CD4-positive, alpha-beta T cell treated with Interleukin-15 for 1 hour (primary cell): Measurements from ENCODE around the gene TTC33.
"Not testable (repeated sequence)": the region's sequence is repeated elsewhere in the genome, so short reads cannot be mapped to it uniquely, and the experiment has no call there.

Experiments used
- DNase-seq: peaks from one replicate; pipeline ENCODE4 v3.0.0-alpha.2; 2020

TTC33 gene

DNA sequence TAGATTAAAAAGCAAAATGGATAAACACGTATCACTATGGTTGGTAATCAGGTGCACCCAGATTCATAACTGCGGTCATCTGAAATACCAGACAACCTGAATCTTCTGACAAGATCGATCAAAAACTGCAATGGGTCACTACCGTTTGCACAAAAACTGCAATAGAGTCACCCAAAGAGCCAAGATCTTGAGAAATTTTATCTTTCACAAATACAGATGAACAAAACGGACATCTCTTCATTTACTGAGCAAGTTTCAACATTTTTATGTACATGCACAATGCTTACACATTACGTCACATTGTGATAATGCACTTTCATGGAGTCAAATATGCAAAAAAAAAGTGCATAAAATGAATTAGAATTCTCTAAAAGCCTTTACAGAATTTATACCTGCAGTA lies 23.8 kb upstream of the TTC33 start:
- DNase-seq: no peak

DNA sequence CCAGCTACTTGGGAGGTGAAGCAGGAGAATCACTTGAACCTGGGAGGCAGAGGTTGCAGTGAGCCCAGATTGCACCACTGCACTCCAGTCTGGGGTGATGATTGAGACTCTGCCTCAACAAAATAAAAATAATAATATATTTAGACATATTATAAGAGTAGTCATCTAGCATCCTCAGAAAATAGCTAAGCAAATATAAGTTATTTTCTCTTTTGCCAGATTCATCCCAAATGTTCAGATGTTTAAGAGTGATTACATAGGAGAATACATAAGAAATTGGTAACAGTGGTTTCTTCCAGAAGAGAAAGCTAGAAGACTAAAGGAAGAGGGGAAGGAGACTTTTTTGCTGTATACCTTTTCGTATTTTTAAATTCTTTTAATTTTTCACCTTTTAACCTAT lies 22.4 kb upstream of the TTC33 start:
- DNase-seq: no peak

DNA sequence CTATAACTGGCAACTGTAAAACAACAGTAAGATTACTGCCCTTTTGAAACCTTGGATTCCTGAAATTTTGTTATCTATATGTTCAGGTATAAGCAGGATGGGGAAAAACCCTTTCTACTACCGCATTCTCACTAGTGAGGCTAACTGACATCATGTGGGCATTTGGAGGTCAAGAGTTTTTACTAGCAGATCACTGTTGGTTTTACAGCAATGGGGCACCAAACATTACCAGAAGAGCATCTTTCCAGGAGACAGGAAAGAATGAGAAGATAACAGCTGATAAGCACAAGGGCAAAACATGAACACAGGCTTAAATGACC lies 20.9 kb upstream of the TTC33 start:
- DNase-seq: no peak

DNA sequence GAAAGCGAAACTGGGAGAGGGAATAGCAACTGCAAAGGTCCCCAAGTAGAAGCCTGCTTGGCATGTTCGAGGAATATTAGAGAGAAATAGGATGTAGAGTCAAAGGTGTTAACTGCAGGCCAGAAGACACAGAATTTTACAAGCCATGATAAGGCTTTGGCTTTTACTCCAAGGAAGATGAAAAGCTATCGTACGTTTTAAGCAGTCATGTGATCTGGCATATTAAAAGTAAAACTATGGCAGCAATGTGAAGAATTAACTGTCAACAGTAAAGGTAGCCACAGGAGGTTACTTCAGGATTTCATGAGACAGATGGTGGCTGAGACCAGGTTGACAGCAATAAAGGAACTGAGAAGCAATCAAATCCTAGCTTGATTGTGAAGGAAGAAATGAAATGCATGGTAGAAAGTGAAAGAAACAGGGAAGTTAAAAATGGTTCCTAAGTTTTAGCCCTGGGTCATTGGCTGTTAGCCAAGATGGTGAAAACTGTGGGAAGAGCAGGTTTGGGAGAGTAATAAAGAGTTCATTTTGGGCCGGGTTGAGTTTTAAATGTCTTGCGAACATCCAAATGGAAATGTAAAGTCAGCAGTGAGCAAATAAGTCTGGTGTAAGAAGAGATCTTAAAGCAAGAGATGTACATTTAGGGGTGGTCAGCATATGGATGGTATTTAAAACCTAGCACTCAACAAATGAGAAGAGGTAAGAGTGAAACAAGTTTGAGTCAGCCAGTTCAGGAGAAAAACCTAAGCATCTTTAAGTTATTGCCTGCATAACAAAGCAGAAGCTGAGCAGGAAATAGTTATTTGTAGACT lies 20.3 kb upstream of the TTC33 start:
- DNase-seq: no peak

DNA sequence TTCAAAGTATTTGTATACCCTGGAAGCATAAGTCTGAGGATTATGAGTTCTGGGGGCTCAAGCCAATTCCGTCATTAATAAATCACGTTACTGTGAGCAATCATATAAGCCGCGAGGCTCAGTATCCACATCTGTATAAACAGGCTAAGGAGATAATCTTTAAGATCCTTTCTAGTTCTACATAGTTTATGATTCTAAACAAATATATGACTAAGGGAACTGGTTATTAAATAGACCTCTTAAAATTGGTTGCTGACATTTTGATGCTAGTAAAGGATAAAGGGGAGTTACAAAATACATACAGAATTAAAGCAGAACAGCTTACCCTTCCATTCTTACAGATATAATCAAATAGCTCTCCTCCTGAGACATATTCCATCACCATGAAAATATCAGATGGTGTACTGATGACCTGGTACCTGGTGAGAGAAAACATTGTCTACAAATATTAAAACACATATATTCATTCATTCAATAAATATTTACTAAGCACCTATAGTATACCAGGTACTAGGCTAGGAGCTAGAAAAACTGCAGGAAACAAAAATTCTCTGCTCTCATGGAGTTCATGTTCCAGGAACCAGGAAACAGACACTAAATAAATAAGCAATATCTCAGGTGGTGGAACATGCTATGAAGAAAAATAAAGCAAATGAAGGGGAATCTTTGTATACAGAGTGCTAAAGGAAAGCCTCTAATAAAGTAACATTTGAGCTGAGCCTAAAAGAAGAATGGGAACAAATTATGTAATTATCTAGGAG lies 19.5 kb upstream of the TTC33 start:
- DNase-seq: no peak

DNA sequence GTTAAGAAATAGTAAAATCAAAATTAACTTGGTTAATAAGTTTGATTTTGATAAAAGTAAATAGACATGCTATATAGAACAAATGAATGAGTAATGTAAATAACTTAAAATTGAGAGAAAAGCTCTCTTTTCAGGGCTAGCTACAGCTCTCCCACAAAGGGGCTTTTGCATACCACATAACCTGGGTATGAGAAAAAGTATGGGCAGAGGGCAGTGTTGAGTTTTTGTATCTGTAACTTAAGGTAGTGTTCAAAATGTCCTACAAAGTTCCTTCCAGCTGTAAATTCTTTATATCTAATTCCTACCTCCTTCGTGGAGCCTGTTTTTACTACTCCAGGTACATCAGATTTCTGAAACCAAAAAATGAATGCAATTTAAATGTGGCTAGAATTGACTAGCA lies 18.9 kb upstream of the TTC33 start:
- no peak for DNase-seq

DNA sequence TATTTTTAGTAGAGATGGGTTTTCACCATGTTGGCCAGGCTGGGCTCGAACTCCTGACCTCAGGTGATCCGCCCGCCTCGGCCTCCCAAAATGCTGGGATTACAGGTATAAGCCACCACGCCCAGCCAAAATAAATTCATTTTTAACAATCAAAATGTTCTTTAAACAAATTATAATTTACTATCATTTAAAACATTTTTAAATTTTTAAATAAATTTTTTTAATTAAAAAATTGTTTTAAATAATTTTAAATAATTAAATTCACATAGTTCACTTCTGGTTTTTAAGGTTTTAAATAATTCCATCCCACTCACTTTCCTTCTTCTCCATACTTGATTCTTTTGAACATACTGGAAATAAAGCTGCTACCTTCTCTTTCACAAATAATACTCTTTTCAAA lies 15.0 kb upstream of the TTC33 start:
- no peak for DNase-seq

DNA sequence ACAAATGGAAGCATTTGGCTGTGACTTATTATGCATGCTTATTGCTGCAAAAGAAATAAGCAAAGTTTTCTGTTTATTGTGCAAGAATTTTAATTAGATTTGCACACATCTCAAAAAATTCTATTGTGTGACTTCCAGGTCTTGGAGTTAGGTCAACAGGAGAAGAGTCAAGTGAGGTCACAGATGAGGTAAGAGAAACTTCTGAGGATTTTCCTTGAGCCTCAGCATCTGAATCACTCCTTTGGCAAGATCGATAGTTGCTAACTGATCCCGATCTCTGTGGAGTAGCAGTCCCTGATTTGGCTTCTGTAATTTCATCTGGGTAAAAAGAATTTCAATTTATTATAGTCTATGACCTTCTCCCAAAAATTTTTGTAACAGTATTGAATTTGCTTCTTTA lies 6.9 kb upstream of the TTC33 start:
- DNase-seq: no peak

DNA sequence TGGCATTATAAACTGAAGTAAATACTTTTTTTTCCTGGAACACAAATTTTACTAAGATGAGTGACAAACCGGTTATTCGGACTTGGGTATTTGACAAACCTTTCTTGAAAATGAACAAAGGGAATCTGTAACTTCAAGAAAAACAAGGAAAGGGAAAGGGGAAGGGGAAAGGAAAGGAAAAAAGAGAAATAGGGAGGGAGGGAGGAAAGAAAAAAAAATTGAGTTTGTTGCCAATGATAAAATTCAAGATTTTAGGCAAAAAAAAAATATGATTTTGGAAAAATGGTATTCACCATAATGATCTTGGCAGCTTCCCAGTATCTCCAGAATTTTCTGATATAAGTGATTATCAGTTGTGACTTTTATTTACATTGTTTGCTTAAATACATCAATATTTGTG lies 1.6 kb upstream of the TTC33 start:
- no peak for DNase-seq

DNA sequence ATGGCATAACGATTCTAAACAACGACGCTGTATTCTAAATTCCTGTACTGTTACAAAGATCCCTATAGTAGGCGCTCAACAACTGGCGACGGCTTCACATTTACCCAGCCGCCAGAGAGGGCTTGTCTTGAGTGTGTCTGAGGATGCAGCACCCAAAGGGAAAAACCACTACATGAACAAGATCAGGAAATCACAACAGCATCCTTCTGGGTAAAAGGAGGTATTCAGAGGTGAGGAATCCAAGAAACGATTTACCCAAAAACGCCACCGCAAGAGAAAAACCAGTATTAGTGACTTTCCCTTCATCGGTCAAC lies 711 bp downstream of the TTC33 start:
- DNase-seq: peak; percentile 71

DNA sequence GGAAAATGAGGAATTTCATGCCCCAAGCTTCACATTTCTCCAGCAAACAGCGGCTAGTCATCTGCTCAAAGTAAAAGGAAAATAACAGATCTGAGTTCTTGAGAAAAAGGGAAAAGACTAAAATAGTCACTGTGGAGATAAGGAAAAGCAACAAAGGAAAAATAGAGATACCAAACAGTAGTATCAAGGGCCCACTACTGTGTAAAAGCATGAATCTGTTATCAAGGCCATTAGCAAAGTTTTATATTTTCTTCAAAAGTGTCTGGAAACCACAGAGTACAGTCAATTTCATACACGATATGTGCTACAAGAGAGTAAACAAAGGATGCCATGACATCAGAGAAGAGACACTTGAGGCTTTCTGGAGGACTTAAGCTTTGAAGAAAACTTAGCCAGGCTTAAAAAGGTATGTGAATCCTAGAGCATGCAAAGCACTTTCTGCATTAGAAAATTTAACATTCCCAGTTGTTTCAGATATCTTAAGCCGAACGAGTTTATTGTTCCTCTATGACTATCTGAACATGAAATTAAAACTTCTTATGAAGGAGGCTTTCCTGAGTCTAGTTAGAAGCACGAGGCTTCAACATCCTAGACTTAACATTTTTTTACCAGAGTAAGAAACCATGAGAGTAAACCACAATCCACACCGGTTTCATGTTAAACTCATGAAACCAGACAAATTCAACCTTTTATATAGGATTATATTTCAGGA lies 1.2 kb downstream of the TTC33 start:
- no peak for DNase-seq

DNA sequence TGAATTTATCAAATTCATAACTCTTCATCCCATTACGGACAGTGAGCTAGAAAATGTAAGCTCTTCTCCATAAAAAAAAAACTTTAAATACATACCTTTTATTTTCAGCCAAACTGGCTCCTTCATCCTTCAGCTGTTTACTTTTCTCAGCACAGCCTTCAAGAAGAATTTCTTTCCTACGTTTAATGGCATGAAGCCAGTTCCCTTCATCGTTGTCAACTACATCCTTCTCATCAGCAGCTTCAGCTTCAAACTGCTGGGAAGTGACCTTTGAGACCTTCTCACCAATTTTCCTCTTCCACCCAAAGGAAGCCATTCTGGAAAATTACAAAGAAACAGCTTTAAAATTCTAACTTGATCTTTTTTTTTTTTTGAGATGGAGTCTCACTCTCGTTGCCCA lies 9.1 kb downstream of the TTC33 start:
- DNase-seq: no peak

DNA sequence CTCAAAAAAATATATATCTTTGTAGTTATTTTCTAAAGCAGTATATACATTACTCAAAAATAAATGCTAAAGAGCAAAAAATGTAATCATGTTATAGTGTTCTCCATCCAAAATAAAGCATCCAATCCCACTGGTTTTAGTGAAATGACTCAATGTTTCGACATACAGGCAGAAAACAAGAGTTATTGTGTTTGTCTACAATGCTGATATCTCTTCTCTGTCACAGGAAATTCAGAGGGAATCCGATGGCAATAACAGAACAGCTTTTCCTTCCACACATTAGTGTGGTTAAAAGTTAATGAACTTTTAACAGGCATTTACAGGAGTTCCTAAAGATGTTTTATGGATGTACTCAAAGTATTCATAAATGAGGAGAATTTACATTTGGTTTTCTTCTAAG lies 12.0 kb downstream of the TTC33 start:
- DNase-seq: no peak

DNA sequence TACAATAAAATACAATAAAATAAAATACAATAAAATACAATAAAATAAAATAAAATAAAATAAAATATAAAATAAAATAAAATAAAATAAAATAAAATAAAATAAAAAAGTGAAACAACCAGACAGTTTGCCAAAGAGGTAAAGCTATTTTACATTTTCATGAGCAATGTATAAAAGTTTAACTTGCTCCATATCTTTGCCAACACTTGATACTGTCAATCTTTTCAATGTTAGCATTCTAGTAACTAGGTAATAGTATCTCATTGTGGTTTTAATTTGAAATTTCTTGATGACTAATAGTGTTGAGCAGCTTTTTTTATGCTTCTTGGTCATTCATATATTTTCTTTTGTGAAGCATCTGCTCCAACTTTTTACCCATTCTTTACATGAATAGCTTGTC lies 17.3 kb downstream of the TTC33 start:
- DNase-seq: no peak

DNA sequence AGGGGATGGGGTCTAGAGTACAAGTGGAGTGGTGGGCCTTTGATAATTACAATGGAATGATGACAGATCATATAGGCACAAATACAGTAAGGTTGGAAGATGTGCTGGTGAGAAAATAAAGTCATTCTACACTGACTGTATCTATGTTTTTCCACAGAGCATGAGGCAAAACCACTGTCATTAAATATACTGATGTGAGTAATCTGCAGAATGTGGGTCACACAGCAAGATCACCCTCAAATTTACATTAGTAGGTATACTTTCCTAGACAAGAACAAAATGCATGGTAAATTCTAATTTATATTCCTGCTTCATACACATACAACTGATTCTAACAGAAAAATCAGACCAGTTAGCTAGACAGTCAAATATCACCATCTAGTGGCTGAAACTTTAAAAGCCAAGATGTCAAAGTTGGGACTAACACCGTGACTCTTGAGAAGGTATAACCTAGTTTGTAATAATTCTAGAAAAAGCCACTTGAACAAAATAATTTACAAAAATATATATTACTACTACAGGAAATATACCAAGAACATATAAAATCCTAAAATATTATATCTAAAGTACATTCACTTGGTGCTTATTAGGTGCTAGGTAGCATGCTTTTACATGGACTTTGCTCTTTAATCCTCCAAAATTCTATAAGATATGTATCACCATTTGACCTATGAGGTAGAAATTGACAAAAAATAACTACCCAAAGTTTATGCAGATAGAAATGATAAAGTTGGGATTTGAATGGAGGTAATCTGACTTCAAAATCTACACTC lies 19.5 kb downstream of the TTC33 start:
- no peak for DNase-seq

DNA sequence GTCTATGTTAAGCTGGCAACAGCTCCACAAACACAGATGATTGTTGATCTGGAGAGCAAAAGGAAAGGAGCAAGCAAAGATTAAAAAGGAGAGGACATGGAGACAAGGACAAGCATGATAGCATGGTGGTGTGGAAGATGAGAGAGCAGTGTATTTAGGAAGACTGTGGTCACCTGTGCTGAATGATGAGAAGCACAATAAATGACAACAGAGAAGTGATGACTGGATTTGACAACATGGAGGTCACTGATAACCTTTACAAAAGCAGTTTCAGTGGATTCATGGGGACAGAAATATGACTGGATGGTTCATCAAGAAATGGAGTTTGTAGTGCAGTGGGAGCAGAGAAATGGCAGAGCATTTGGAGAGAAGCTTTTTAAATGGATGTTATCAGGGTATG lies 20.2 kb downstream of the TTC33 start:
- DNase-seq: no peak

DNA sequence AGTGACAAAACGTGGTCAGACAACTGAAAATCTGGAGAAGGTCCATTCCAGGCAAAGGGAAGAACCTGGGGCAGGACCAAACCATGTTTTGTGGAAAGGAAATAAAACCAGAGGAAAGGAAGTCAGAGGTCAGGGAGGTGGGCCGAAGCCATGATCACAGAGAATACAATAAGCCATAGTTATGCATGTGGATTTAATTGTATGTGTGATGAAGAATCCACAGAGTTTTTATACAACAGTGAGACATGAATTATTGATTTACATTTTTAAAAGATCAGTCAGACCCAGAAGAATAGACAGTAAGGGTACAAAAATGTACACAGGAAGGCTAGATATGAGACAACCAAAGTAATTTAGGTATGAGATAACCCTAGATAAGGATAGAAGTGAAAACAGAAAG lies 20.8 kb downstream of the TTC33 start:
- DNase-seq: no peak

DNA sequence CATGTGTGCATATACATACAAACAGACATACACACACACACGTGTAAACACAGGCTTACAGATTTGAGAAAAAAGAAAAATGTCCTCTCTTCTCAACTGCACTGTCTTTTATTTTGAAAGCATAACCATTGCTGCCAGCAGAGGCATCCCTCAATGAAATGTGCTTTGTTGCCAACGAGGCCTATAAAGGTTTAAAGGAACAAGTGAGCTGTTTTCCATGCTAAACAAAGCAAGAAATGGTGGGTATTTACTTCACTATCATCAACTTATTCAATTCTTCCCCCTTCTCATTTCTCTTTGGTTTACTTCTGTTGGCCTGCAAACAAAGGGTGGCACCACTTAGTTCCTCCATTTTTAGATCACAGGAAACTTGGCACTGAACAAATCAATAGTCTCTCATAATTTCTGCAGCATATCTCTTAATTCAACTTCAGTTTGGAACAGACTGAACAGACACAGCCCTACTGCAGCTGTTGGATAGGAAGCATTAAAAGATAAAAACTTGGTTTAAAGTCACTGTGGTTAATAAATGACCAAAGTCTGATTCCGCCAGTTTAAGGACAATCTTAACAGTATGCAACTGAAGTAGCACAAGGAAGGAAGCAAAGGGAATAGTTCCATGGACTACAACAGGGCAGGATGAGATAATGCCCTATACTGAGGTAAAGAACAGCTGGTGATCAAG lies 21.7 kb downstream of the TTC33 start:
- no peak for DNase-seq

DNA sequence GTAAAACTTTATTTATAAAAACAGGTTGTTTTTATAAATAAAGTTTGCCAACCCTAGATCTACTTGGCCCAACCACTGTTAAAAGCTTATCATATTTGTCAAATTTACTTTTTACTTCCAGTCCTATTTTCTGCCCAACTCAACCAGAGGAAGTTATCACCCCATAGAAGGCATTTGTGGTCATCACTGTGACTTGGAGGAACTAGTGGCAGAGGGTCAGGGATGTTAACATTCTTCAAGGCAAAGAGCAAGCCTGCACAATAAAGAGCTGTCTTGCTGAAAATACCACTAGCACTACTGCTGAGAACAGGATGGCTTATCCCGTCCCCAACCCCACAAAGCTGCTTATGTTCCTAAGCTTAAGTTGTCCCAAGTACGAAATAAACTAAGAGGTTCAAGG lies 22.3 kb downstream of the TTC33 start:
- no peak for DNase-seq

DNA sequence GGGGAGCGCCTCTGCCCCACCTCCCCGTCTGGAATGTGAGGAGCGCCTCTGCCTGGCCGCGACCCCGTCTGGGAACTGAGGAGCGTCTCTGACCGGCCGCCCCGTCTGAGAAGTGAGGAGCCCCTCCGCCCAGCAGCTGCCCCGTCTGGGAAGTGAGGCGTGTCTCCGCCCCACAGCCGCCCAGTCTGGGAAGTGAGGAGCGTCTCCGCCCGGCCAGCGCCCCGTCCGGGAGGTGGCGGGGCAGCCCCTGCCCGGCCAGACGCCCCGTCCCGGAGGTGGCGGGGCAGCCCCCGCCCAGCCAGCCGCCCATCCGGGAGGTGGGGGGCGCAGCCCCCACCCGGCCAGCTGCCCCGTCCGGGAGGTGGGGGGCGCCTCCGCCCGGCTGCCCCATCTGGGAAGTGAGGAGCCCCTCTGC lies 33.3 kb downstream of the TTC33 start:
- not testable (repeated sequence) for DNase-seq

DNA sequence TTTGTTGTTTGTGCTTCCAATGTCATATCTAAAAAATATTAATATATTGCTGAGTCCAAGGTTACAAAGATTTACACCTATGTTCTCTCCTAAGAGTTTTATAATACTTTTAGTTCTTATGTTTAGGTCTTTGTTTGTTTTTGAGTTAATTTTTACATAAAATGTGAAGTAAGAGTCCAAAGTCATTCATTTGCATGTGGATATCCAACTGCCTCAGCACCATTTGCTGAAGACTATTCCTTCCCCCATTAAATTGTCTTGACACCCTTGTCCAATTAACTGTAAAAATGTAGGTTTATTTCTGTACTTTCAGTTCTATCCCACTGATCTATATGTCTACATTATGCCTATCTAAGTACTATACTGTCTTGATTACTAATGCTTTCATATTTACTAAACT lies 35.7 kb downstream of the TTC33 start:
- DNase-seq: no peak

DNA sequence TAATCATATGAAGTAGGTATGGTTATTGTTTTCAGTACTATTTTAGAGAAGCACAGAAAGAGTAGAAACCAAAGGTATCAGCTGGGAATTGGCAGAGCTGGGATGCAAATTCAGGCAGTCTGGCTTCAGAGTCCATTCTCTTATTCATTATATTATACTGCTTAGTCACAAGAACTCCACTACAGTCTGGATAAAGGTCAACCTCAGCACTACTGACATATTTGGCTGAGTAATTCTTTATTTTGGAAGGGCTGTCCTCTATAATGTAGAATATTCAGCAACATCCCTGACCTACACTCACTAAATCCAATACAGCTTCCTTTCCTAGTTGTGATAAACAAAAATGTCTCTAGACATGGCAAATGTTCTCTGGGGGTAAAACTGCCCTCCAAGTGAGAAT lies 38.5 kb downstream of the TTC33 start:
- no peak for DNase-seq

DNA sequence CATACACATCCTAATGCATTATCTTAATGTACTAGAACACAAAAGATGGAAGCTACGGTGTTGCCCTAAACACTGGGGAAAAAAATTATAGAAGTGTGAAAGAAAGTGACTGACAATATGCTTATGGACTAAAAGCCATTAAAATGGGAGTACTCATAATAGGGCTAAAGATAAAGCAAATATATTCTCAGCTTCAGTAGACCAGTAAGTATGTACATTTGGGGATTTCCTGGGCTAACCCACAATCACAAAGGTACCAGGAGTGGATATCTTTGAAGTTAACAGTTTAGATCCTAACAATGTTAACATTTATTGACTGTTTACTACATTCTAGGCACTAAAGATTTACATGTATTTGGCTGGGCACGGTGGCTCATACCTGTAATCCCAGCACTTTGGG lies 39.2 kb downstream of the TTC33 start:
- no peak for DNase-seq
